Rectal smooth muscle tissue (tissue), 1 donor: Measurements from ENCODE around the gene BEGAIN.

Experiments
- H3K27ac ChIP-seq: one replicate; pipeline ENCODE4 v1.7.0; 2013; ENCODE audit warnings: low read depth, low read length, inconsistent platforms
- H3K27me3 ChIP-seq: one replicate; pipeline ENCODE4 v1.7.0; 2013; ENCODE audit warnings: low read length; ENCODE audit not compliant: control insufficient read depth, insufficient read depth
- H3K36me3 ChIP-seq: one replicate; pipeline ENCODE4 v1.7.0; 2013; ENCODE audit warnings: low read length; ENCODE audit not compliant: control insufficient read depth, insufficient read depth
- H3K4me1 ChIP-seq: one replicate; pipeline ENCODE4 v1.7.0; 2013; ENCODE audit warnings: low read length; ENCODE audit not compliant: control insufficient read depth, insufficient read depth
- H3K4me3 ChIP-seq: one replicate; pipeline ENCODE4 v1.7.0; 2013; ENCODE audit warnings: low read length
- H3K9ac ChIP-seq: one replicate; pipeline ENCODE4 v1.7.0; 2013; ENCODE audit warnings: low read length

BEGAIN gene

DNA sequence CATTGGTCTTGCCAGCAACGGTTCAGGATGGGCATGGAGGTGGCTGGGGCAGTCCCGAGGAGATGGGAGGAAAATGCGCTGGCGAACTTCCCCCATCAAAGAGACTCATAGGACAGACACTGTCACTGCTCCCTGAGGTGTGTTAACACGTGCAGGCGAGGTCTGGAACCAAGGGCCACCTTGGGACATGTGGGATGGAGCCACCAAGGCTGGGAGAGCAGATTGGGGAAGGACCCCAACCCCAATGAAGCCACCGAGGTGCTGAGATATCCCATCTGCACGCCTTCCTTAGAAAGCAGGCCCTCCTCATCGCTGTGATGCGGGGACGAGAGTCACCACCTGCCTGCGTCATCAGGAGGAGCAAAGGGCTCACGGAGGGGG lies 16.9 kb upstream of the BEGAIN start:
- H3K27me3 ChIP-seq: no peaks in the 10 kb centered on the region
- H3K27ac ChIP-seq: no peak overlapping the region
- no peak overlapping the region for H3K9ac ChIP-seq
- no peak overlapping the region for H3K4me3 ChIP-seq
- no peaks in the 10 kb centered on the region for H3K36me3 ChIP-seq
- no peaks in the 10 kb centered on the region for H3K4me1 ChIP-seq

DNA sequence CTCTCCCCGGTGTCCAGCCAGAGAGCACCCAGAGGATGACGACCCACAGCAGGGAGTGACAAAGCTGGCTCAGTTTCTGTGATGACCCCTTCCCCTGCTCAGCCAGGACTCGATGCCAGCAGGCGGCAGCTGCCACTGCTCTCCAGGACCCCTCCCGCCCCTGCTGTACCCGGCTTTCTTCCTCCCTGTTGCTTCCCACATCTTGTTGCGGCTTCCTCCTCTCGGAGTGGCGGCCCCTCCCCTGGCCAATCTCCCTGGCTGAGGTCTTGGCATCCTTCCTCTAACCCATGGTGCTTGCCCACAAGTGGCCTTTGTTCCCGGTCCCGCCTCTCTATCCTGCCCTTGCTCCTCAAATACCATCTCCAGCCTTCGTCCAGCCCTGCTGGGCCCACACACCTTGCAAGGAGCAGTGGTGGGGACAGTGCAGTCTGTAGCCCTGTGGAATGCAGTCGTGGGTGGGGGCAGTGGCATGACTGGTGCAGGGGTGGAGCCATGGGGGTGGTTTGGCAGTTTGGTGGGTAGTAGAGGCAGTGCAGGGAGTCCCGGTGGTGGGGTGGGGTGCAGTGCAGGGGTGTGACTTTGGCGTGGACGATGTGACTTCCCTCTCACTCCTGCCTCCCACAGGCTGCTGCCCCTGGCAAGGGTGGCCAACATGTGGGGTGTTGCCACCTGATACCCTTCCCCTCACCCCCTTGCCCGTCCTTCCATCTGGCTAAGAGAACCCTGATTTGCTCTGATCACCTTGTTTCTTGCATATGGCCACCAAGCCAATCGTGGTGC lies 16.3 kb upstream of the BEGAIN start:
- no peaks in the 10 kb centered on the region for H3K4me1 ChIP-seq
- H3K27ac ChIP-seq: no peak overlapping the region

DNA sequence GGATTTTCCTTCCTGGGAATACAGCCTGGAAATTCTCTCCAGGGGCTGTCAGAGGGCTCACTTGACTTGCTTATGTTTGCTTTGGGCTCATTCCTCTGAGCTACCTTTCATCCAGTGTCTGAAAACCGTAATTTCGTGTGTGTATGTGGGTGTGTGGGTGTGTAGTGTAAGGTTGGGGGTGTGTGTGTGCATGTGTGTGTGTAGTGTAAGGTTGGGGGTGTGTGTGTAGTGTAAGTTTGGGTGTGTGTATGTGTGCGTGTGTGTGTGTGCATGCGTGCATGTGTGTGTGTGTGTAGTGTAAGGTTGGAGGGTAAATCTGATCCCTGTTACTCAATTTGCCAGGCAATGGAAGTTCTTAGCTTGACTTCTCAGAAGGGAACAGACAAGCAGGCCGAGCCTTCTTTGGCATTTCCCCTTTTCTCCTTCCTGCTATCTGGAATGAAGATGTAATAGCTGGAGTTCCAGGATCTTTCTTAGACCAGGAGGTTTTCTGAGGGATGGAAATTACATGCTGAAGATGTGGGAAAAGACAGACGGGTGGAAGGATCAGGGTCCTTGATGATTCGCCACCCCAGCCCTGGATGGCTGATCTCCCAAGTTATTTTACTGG lies 15.5 kb upstream of the BEGAIN start:
- H3K4me3 ChIP-seq: no peak overlapping the region

More for the DNA sequence above, 16.3 kb upstream of the BEGAIN start:
- no peak overlapping the region for H3K9ac ChIP-seq
- no peaks in the 10 kb centered on the region for H3K27me3 ChIP-seq
- H3K36me3 ChIP-seq: no peaks in the 10 kb centered on the region
- no peak overlapping the region for H3K4me3 ChIP-seq

DNA sequence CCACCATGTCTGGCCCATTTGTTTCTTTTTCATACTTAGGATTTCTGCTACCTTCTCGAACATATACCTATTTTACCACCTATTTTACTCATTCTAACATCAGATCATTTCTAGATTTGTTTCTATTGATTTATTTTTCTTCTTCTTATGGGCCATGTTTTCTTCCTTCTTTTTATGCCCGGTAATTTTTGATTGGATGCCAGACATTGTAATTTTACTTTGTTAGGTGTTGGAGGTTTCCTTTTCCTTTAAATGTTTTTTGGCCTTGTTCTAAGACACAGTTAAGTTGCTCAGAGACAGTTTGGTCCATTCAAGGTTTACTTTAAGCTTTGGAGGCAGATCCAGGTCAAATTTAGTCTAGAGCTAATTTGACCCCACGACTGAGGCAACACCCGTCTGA lies 14.7 kb upstream of the BEGAIN start:
- Histone ChIP-seq H3K4me3 (no peak overlapping the region), H3K27ac (no peak overlapping the region), H3K9ac (no peak overlapping the region), H3K27me3 (no peaks in the 10 kb centered on the region), H3K4me1 (no peaks in the 10 kb centered on the region), H3K36me3 (no peaks in the 10 kb centered on the region)

More for the DNA sequence above, 15.5 kb upstream of the BEGAIN start:
- Histone ChIP-seq H3K4me1 (no peaks in the 10 kb centered on the region), H3K9ac (no peak overlapping the region), H3K36me3 (no peaks in the 10 kb centered on the region), H3K27me3 (no peaks in the 10 kb centered on the region), H3K27ac (no peak overlapping the region)

DNA sequence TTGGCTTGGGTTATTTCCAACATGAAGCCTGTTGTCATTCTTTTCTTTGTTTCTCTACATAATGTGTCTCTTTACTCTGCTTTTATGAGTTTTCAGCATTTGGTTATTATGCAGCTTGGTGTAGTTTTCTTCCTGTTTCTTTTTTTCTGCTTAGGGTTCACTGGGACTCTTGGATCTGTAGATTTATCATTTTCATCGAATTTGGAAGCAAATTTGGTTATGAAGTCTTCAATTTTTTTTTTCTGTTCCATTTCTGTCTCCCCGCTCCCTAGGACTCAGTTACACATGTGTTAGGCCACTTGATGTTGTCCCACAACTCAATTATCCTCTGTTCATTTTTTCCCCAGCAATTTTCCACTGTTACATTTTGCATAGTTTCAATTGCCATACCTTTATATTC lies 13.8 kb upstream of the BEGAIN start:
- Histone ChIP-seq H3K27ac (no peak overlapping the region), H3K4me3 (no peak overlapping the region), H3K9ac (no peak overlapping the region), H3K4me1 (no peaks in the 10 kb centered on the region), H3K36me3 (no peaks in the 10 kb centered on the region), H3K27me3 (no peaks in the 10 kb centered on the region)

DNA sequence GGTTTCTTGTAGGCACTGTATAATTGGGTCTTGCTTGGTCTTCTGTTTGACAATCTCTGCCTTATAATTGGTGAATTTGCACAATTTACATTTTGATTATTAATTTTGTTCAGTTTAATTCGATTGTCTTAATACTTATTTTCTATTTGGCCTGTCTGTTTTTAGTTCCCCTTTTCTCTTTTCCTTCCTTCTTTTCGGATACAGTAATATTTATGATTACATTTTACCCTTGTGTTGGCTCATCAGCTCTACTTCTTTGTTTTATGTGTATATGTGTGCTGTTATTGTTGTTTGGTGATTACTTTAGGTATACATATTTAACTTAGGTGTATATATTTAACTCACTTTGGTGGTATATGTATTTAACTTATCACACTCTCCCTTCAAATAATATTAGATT lies 12.8 kb upstream of the BEGAIN start:
- Histone ChIP-seq H3K27me3 (no peaks in the 10 kb centered on the region), H3K9ac (no peak overlapping the region), H3K27ac (no peak overlapping the region), H3K4me1 (no peaks in the 10 kb centered on the region), H3K36me3 (no peaks in the 10 kb centered on the region), H3K4me3 (no peak overlapping the region)

DNA sequence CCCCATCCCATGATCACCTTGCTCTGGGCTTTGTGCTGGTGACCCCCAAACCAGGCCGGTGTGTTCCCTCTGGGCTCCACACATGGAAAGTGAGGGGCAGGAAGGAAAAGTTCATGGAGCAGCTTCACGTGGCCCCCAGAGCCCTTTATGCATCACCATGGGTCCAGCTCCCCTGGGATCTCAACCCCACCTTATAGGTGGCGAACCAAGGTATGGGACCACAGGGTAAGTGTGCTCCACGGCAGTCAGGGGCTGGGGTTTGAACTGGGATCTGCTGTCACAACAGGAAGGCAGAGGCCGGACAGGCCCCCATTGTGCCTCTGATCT lies 7.4 kb upstream of the BEGAIN start:
- Histone ChIP-seq H3K36me3 (no peaks in the 10 kb centered on the region), H3K4me1 (no peaks in the 10 kb centered on the region), H3K27me3 (no peaks in the 10 kb centered on the region), H3K4me3 (no peak overlapping the region), H3K27ac (no peak overlapping the region), H3K9ac (no peak overlapping the region)

DNA sequence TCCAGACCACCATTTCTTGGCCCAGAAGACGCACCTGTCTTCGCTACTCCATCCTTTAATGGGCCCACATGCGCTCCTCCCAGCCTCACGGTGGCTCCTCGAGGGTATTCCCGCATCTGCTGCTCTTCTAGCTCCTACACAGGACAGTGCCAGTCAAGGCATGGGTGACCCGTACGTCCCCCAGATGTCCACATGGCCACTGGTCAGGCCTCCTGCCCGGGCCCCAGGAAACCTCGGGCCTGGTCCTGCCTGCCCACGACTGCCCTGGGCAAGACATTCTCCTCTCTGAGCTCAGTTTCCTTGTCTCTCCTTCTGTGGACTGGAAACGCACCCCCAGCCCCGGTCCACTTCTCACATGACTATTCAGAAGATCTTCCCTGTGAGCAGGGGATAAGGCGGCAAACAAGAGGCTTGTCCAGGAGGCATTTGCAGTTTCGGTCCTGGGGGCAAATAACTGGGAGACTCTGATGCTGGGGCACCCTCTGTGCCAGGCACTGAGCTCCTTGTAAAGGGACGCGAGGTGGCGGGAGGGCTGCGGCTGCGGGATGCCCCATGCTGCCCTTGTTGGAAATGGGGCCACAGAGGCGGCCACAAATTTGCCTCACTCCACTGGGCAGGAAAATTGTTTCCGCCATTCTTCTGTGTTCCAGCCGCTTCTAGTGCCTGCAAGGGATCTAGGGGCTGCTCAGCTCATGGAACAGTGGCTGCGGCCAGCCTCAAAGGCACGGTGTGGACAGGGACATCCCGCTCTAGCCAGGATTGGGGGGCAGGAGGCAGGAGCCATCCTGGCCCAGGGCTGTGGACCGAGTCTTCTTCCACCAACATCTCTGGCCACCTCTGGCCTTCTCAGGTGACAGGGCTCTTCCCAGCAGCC lies 6.8 kb upstream of the BEGAIN start:
- no peaks in the 10 kb centered on the region for H3K36me3 ChIP-seq
- no peak overlapping the region for H3K4me3 ChIP-seq
- H3K9ac ChIP-seq: no peak overlapping the region
- H3K27me3 ChIP-seq: no peaks in the 10 kb centered on the region
- no peak overlapping the region for H3K27ac ChIP-seq
- H3K4me1 ChIP-seq: no peaks in the 10 kb centered on the region

DNA sequence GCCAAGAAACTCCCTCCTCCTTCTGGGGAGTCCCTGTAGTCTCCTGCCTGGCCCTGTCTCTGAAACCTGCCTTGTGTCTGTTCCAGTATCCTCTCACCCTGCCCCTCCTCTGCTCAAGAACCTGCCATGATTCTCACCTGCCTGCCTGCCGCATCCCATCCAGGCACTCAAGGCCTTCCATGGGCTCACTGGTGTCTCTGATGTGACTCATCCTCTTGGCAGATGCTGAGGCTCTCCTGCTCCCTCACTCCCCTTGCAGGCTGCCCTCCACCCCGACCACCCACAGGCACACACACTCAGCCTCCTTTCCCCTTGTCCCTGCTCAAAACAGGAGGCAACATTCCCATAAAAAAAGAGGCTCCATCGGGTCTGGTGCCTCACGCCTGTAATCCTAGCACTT lies 5.8 kb upstream of the BEGAIN start:
- no peaks in the 10 kb centered on the region for H3K4me1 ChIP-seq
- no peaks in the 10 kb centered on the region for H3K36me3 ChIP-seq
- no peak overlapping the region for H3K27ac ChIP-seq
- H3K4me3 ChIP-seq: no peak overlapping the region
- H3K9ac ChIP-seq: no peak overlapping the region
- peaks cover 5% of the 10 kb centered on the region for H3K27me3 ChIP-seq

DNA sequence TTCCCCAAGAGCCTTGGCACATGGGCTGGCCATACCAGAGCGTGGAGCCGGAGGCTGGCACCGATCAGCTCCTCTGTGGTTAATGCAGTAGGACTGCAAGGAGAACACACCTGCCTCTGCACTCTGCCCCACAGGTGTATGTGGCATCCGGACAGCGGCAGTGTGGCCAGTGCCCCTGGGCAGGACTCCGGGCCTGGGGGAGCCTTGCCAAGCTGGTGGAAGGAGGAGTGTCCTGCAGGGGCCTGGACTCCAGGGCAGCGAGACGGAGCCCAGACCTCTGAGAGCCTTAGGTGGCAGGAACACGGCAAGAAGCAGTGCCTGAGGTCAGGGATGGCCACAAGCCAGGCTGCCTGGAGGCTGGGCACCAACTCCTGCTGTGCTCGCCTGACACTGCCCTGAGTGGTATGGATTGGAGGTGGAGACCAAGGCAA lies 5.3 kb upstream of the BEGAIN start:
- no peak overlapping the region for H3K9ac ChIP-seq
- H3K36me3 ChIP-seq: no peaks in the 10 kb centered on the region
- H3K4me3 ChIP-seq: no peak overlapping the region
- no peak overlapping the region for H3K27ac ChIP-seq
- H3K27me3 ChIP-seq: peaks cover 8% of the 10 kb centered on the region
- no peaks in the 10 kb centered on the region for H3K4me1 ChIP-seq

DNA sequence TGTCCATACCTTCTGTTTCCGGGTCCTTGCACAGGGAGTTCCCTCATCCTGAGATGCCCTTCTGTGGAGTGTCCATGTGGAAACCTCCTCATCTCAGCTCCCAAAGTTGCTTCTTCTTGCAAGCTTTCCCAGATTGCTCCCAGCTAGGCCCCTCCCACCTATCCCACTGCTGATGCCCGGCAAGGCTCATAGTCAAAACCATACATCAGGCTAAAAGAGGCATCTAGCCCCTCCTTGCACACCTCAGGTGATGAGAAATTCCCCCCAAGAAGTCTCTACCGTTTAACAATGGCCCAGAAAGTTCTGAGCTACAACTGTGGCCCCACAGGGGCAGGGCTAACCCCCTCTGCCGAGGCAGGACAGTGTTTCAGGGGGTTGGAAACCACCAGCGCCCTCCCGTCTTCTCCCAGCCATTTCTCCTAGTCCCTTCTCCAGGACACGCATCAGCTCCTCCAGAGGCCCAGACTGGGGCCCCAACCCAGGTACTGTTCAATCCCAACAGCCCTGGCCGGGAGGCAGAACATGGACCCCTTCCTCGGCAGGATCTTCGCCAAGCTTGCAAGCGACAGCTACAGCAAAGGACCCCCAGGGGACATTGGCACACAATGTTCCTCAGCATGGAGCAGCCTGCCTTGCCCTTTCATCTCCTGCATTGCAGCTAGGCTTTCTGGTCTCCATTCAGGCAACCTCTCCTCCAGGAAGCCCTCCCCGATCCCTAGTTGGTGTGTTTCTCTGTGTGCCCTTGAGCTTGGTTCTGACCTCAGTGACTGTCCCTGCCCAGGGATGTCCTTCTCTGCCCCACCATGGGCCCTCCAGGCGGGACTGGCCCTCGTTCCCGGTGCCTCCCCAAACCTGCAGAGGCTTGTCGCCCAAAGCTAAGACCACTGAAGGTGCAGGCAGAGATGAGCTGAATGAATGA lies 4.5 kb upstream of the BEGAIN start:
- Histone ChIP-seq H3K4me1 (no peaks in the 10 kb centered on the region), H3K9ac (no peak overlapping the region), H3K27ac (no peak overlapping the region), H3K27me3 (peaks cover 8% of the 10 kb centered on the region), H3K4me3 (no peak overlapping the region), H3K36me3 (no peaks in the 10 kb centered on the region)
